K562 (cell line): ENCODE data around the gene LRRC3C. TPM values are rescaled to one million over a fixed set of nuclear protein-coding genes. Genes with fewer than 3 reads are reported as not detected.
A peak's percentile ranks its signal among the peaks of the same experiment; 100 is the strongest.

Experiments
- ARHGAP35 ChIP-seq: fragments of 450-650 bp; IDR thresholded peaks from 2 replicates; pipeline ENCODE4 v1.6.1; 2018; ENCODE audit not compliant: partially characterized antibody
- ARNT ChIP-seq, 2 experiments: fragments of 450-650 bp; IDR thresholded peaks; 2 replicates each; pipeline ENCODE4 v1.6.1; 2016; ENCODE audit warnings: mild to moderate bottlenecking in 1 of 2
- CBFA2T2 ChIP-seq: fragments of 450-650 bp; conservative IDR thresholded peaks from 2 replicates; pipeline ENCODE4 v1.6.1; 2017; ENCODE audit warnings: mild to moderate bottlenecking
- HDGF ChIP-seq: fragments of 450-650 bp; IDR thresholded peaks from 2 replicates; pipeline ENCODE4 v1.6.1; 2016
- HNRNPH1 ChIP-seq: fragments of 200-400 bp; formaldehyde crosslinking; optimal IDR thresholded peaks from 2 replicates; pipeline ENCODE3; 2017; ENCODE audit warnings: low read depth, mild to moderate bottlenecking, low read length, moderate library complexity
- KAT7 ChIP-seq: sonication (generic); formaldehyde crosslinking; IDR thresholded peaks from 2 replicates; pipeline ENCODE4 v1.8.0; 2022; ENCODE audit warnings: missing genetic modification reagents, mild to moderate bottlenecking, borderline replicate concordance
- L3MBTL2 ChIP-seq: fragments of 450-650 bp; IDR thresholded peaks from 2 replicates; pipeline ENCODE4 v1.6.1; 2016; ENCODE audit warnings: mild to moderate bottlenecking, moderate library complexity
- MAFK ChIP-seq: IDR thresholded peaks from 2 replicates; pipeline ENCODE4 v1.6.1; 2011; ENCODE audit warnings: low read length, improper control_type of control experiment
- MCM7 ChIP-seq, 2 experiments: fragments of 450-650 bp; IDR thresholded peaks; 2 replicates each; pipeline ENCODE4 v1.6.1; 2016 to 2018
- NCOA2 ChIP-seq, 2 experiments: fragments of 450-650 bp; IDR thresholded peaks; 2 replicates each; pipeline ENCODE4 v1.6.1; 2018; ENCODE audit warnings: mild to moderate bottlenecking in 2 of 2, moderate library complexity in 1 of 2; ENCODE audit not compliant: partially characterized antibody in 2 of 2
- SMARCA5 ChIP-seq: fragments of 450-650 bp; IDR thresholded peaks from 2 replicates; pipeline ENCODE4 v1.6.1; 2016
- SRSF1 ChIP-seq: fragments of 200-400 bp; formaldehyde crosslinking; IDR thresholded peaks from 2 replicates; pipeline ENCODE4 v1.6.1; 2017; ENCODE audit warnings: mild to moderate bottlenecking, low read depth, low read length, moderate library complexity
- TAF15 ChIP-seq: fragments of 200-400 bp; formaldehyde crosslinking; IDR thresholded peaks from 2 replicates; pipeline ENCODE4 v1.6.1; 2017; ENCODE audit warnings: mild to moderate bottlenecking, low read depth, low read length, moderate library complexity
- TAL1 ChIP-seq: fragments of 450-650 bp; IDR thresholded peaks from 2 replicates; pipeline ENCODE4 v1.6.1; 2016; ENCODE audit warnings: mild to moderate bottlenecking
- TCF15 ChIP-seq: fragments of 250-450 bp; sonication (Bioruptor Pico); IDR thresholded peaks from 2 replicates; pipeline ENCODE4 v1.8.0; 2022; ENCODE audit warnings: moderate library complexity, mild to moderate bottlenecking, inconsistent platforms
- ZFP1 ChIP-seq: fragments of 450-650 bp; formaldehyde crosslinking; IDR thresholded peaks from 2 replicates; pipeline ENCODE4 v1.4.0; 2020; ENCODE audit warnings: mild to moderate bottlenecking, mixed read lengths
- ZMIZ1 ChIP-seq, 2 experiments: fragments of 150-350 bp in 1 of 2; IDR thresholded peaks; 2 replicates each; pipeline ENCODE4 v1.6.1; 2012 to 2016; ENCODE audit warnings: low read depth in 2 of 2, low read length in 2 of 2, mild to moderate bottlenecking in 1 of 2, moderate library complexity in 1 of 2
- ZNF395 ChIP-seq: fragments of 200-800 bp; sonication (Bioruptor generic); IDR thresholded peaks from 2 replicates; pipeline ENCODE4 v1.6.1; 2017; ENCODE audit warnings: missing genetic modification characterization, missing compliant biosample characterization
- ZNF740 ChIP-seq, 3 experiments: fragments of 200-800 bp in 1 of 3; sonication (Bioruptor generic) in 1 of 3; sonication (generic) in 1 of 3; formaldehyde crosslinking in 1 of 3; IDR thresholded peaks; 2 replicates each; pipeline versions ENCODE4 v1.6.1 to v1.8.0; 2016 to 2022; ENCODE audit warnings: mild to moderate bottlenecking in 2 of 3, missing compliant biosample characterization in 2 of 3, missing genetic modification characterization in 2 of 3, missing genetic modification reagents in 1 of 3
- polyA plus RNA-seq, 8 experiments: library from polyadenylated mRNA; depleted of rRNA in 4 of 8; stranded (reverse) in 5 of 8; unstranded in 3 of 8; fragments of >200 nt; fragmentation: Nextera tagmentation in 2 of 8; fragmentation: Illumina TruSeq in 1 of 8; extraction: Ambion mirVana in 2 of 8; extraction: Trizol in 1 of 8; gene quantifications; 2 replicates each; pipeline versions ENCODE4 v1.2.1 to v1.2.3, GENCODE V29; 2011 to 2014; ENCODE audit warnings: inconsistent platforms in 1 of 8, missing spikeins in 1 of 8
- total RNA-seq, 7 experiments: library from RNA; depleted of rRNA in 6 of 7; stranded (reverse); fragments of >200 nt in 6 of 7; fragmentation: Illumina TruSeq in 2 of 7; extraction: Trizol in 2 of 7; gene quantifications; 2 replicates each; pipeline versions ENCODE4 v1.2.1 to v1.2.3, GENCODE V29; 2011 to 2021; ENCODE audit warnings: low replicate concordance in 1 of 7

Gene LRRC3C
- total and polyA plus RNA-seq, 9 of the 15 experiments (the other 6 are each of a cell fraction or from before 2014, with no cell fraction given): not detected

GRCh38 chr17:39980351-39981206 is 53.0 kb downstream of the LRRC3C start, which contains the start of gene PSMD3 (continued):
- TF ChIP-seq SMARCA5: no peak
- TF ChIP-seq ZFP1 (CRISPR knock-in tag): no peak
- no peak for TF ChIP-seq CBFA2T2
- TF ChIP-seq HNRNPH1: no peak
- TF ChIP-seq SRSF1: no peak
- no peak for TF ChIP-seq MCM7 (IDR thresholded peaks at IDR 0.05)
- peak; percentile 25 to 100; a peak in 3 of 4 replicates for TF ChIP-seq ZMIZ1 (IDR thresholded peaks at IDR 0.05; ENCODE audit: low read depth in 2 of 2, low read length in 2 of 2)
- no peak for TF ChIP-seq HDGF
- no peak for TF ChIP-seq TAF15
- TF ChIP-seq KAT7 (CRISPR knock-in tag): peak; percentile 86; the same call in 1 of the 2 replicates
- TF ChIP-seq TCF15 (CRISPR knock-in tag): 0 out of 2 replicates have a peak, but pooled peaks have one; percentile 54
- peak; percentile 99 for TF ChIP-seq L3MBTL2
- no peak for TF ChIP-seq ZNF395 (CRISPR knock-in tag)
- TF ChIP-seq ARNT (IDR thresholded peaks at IDR 0.05): no peak
- no peak for TF ChIP-seq NCOA2 (IDR thresholded peaks at IDR 0.05; ENCODE audit: partially characterized antibody in 2 of 2)
- 0 out of 2 replicates have a peak, but pooled peaks have one; percentile 18 for TF ChIP-seq ZNF740 (CRISPR knock-in tag; IDR thresholded peaks at IDR 0.05)
- TF ChIP-seq ZNF740 (tag; IDR thresholded peaks at IDR 0.05): no peak
- no peak for TF ChIP-seq ARHGAP35
- no peak for TF ChIP-seq TAL1
- peak; percentile 56 for TF ChIP-seq MAFK
